ENCODE data around the gene RNF215. TPM values are rescaled to one million over a fixed set of nuclear protein-coding genes. Genes with fewer than 3 reads are reported as not detected.
"Not testable (repeated sequence)": the region's sequence is repeated elsewhere in the genome, so short reads cannot be mapped to it uniquely, and the experiment has no call there.

Gene RNF215
- polyA plus RNA-seq, 1 experiment, result 15.8 TPM

- ChIA-PET CTCF (interaction anchor here (1.0 kb wide), 1 partner anchor 89 kb away, joined by 3 read pairs; no protein-coding TSS in a partner anchor), POLR2A (no interaction called here)
- Histone ChIP-seq H3K4me3 (ENCODE audit: low read depth, low read length) (no peak overlapping the region), H3K36me3 (ENCODE audit: control insufficient read depth, insufficient read depth, low read length) (peaks cover 45% of the 10 kb centered on the region), H3K27me3 (ENCODE audit: control insufficient read depth, insufficient read depth, low read length) (no peaks in the 10 kb centered on the region)
- no peak for TF ChIP-seq CTCF (IDR thresholded peaks at IDR 0.05; ENCODE audit: insufficient read depth, low read depth, low read length)
- DNase-seq (ENCODE audit: low read depth), result no peak
Measured at GRCh38 chr22:30344447-30345200, 42.6 kb downstream of the RNF215 start.

- TF ChIP-seq CTCF (IDR thresholded peaks at IDR 0.05; ENCODE audit: insufficient read depth, low read depth, low read length), result no peak
- Histone ChIP-seq H3K36me3 (ENCODE audit: control insufficient read depth, insufficient read depth, low read length) (peaks cover 65% of the 10 kb centered on the region), H3K4me3 (ENCODE audit: low read depth, low read length) (no peak overlapping the region), H3K27me3 (ENCODE audit: control insufficient read depth, insufficient read depth, low read length) (no peaks in the 10 kb centered on the region)
- DNase-seq (ENCODE audit: low read depth), result no peak
- ChIA-PET CTCF (interaction anchor here (1.2 to 1.6 kb wide), 2 partner anchors 11 to 53 kb away, joined by 3 to 4 read pairs; no protein-coding TSS in a partner anchor), POLR2A (no interaction called here)
Measured at GRCh38 chr22:30340911-30341685, 46.1 kb downstream of the RNF215 start.

- CTCF ChIA-PET, result interaction anchor here (0.8 to 1.4 kb wide), 3 partner anchors 10 to 51 kb away, joined by 3 read pairs; no protein-coding TSS in a partner anchor
- TF ChIP-seq CTCF (IDR thresholded peaks at IDR 0.05; ENCODE audit: insufficient read depth, low read depth, low read length), result no peak
- no peak for DNase-seq (ENCODE audit: low read depth)
- POLR2A ChIA-PET, result no interaction called here
- Histone ChIP-seq H3K4me3 (ENCODE audit: low read depth, low read length) (no peak overlapping the region), H3K27me3 (ENCODE audit: control insufficient read depth, insufficient read depth, low read length) (no peaks in the 10 kb centered on the region), H3K36me3 (ENCODE audit: control insufficient read depth, insufficient read depth, low read length) (peaks cover 58% of the 10 kb centered on the region)
Measured at GRCh38 chr22:30338802-30339201, 48.4 kb downstream of the RNF215 start.

- H3K4me3 ChIP-seq (ENCODE audit: low read depth, low read length); DNase-seq (ENCODE audit: low read depth); POLR2A ChIA-PET; H3K27me3 ChIP-seq (ENCODE audit: control insufficient read depth, insufficient read depth, low read length): not testable (repeated sequence)
- peaks cover 60% of the 10 kb centered on the region for H3K36me3 ChIP-seq (ENCODE audit: control insufficient read depth, insufficient read depth, low read length)
- CTCF ChIA-PET, result interaction anchor here (0.8 to 1.4 kb wide), 2 partner anchors 10 to 47 kb away, joined by 3 read pairs; no protein-coding TSS in a partner anchor
Measured at GRCh38 chr22:30338341-30338740, 48.9 kb downstream of the RNF215 start.

- H3K4me3 ChIP-seq (ENCODE audit: low read depth, low read length), result no peak overlapping the region
- no peak for DNase-seq (ENCODE audit: low read depth)
- CTCF ChIA-PET, result interaction anchor here (0.7 kb wide), 1 partner anchor 8 kb away, joined by 4 read pairs; no protein-coding TSS in a partner anchor
- POLR2A ChIA-PET, result no interaction called here
- H3K27me3 ChIP-seq (ENCODE audit: control insufficient read depth, insufficient read depth, low read length), result no peaks in the 10 kb centered on the region
- peaks cover 56% of the 10 kb centered on the region for H3K36me3 ChIP-seq (ENCODE audit: control insufficient read depth, insufficient read depth, low read length)
- TF ChIP-seq CTCF (IDR thresholded peaks at IDR 0.05; ENCODE audit: insufficient read depth, low read depth, low read length), result no peak
Measured at GRCh38 chr22:30337461-30337778, 49.8 kb downstream of the RNF215 start.
